HG02973 (cell line): ENCODE data around the gene ELK3.

Experiments used
- ATAC-seq: cut with Tn5 transposase; IDR thresholded peaks from one replicate; pipeline ENCODE4 v1.9.1; 2021; ENCODE audit warnings: moderate library complexity; ENCODE audit not compliant: unreplicated experiment

ELK3 gene

GRCh38 chr12:96211988-96212387, 17.8 kb downstream of the ELK3 start:
- no peak for ATAC-seq

- ATAC-seq: no peak
These were observed 18.5 kb downstream of the ELK3 start for GRCh38 chr12:96212456-96213375.

- ATAC-seq: no peak
These were observed 19.7 kb downstream of the ELK3 start for GRCh38 chr12:96213869-96214268.

DNA sequence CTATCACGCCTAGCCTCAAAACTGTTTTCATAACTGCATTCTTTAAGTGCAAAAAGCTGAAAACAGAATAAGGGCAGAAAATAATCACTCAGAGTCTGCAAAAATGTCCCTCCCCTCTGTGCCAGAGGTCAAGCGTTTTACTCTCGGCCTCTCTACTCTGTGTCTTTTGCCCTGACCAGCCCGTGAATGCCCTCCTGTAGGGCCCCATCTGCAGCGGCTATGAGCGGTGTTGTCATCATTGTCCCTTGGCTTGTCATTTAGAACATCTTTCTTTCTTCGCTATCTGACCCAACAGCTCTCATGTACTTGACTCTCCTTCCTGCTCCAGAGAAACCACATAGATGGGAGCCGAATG, 21.7 kb downstream of the ELK3 start:
- ATAC-seq: no peak

DNA sequence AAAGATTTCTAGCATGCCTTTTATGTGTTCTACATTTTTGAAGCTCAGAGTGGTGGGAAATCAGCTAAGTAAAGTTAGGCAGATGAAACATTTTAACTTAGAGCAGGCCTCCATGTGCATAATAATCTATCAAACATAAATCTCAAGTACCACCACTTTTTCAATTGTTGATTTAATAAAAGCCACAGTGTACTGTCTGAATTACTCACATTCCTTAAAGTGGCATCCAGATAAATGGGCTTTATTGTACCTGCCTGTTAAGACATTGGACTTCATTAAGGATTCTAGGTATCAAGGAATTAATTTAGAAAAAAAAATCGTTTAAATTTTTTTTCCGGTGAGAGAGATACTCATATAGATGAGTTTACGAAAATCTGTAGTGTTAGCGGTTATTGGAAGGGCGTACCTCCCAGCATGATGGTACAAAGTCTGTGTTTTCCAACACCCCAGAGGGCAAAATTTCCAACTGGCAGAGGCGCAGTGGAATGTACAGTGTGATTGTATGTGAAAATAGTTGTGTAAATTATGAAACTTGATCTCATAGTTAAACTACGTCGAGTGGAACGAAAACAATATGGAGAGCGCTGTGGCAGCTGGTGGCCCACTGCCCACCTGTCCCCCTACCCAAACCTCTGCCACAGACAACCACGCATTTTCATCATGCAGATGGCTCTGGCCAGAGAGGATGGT, 25.0 kb downstream of the ELK3 start:
- ATAC-seq: no peak

- no peak for ATAC-seq
These were observed 25.6 kb downstream of the ELK3 start for GRCh38 chr12:96219700-96220206.

- ATAC-seq: no peak
These were observed 26.7 kb downstream of the ELK3 start for GRCh38 chr12:96220902-96221301.

DNA sequence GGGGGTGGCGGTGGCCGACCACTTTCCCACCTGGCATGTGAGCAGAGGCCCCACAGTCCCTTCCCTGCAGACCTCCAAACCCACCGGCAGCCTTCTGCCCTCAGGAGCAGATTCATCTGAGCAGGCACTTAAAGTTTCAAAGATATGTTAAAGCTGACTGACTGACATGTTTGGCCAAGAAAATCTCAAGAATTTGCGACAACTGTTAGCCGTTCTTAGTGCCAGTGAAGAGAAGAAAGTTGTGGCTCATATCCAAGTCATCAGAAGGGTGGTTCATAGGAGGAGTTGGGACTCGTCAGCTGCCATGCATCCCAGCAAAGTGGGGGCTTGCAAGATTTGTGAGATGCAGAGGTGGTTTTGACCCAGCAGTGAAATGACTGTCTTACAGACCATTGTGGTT, 27.2 kb downstream of the ELK3 start:
- ATAC-seq: no peak

DNA sequence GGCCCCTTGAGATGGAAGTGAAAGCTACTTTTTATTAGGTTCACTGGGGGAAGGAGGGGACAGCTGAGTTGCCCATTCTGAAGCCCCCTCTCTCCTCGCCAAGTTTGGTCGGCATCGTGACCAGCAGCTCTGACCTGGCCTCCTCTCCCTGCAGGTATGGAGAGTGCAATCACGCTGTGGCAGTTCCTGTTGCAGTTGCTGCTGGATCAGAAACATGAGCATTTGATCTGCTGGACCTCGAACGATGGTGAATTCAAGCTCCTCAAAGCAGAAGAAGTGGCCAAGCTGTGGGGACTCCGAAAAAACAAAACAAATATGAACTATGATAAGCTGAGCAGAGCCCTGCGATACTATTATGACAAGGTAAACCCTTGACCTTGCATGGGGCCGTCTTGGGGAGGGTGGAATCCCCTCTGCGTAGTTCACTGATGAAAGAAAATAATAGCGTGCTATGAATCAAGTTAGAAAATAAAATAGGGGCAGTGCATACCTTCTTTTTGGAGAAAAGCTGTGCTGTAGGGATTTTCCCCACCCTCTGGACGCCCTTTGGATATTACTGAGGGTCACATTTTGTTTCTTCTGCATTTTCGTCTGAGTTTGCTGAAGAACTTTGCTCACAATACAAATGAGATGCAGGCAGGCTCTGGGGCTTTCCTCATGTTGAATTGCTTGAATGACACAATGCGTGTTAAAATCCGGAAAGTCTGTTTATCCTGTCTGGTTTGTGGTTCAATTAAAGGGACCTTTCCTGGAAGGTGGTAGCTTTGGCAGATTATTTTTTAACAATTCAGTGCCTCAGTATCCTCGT, 29.4 kb downstream of the ELK3 start:
- no peak for ATAC-seq

DNA sequence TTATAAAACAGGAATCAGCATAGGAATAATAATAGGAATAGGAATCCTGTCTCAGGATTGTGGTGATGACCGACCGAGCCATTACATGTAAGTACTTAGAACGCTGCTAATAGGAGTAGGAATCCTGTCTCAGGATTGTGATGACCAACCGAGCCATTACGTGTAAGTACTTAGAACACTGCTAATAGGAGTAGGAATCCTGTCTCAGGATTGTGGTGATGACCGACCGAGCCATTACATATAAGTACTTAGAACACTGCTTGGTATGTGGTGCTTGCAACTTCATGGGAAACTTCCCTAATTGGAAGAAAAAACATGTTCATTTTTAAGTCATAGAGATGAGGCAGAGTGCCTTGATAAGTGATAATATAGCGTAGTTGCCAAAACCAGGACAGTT, 30.0 kb downstream of the ELK3 start:
- ATAC-seq: no peak

DNA sequence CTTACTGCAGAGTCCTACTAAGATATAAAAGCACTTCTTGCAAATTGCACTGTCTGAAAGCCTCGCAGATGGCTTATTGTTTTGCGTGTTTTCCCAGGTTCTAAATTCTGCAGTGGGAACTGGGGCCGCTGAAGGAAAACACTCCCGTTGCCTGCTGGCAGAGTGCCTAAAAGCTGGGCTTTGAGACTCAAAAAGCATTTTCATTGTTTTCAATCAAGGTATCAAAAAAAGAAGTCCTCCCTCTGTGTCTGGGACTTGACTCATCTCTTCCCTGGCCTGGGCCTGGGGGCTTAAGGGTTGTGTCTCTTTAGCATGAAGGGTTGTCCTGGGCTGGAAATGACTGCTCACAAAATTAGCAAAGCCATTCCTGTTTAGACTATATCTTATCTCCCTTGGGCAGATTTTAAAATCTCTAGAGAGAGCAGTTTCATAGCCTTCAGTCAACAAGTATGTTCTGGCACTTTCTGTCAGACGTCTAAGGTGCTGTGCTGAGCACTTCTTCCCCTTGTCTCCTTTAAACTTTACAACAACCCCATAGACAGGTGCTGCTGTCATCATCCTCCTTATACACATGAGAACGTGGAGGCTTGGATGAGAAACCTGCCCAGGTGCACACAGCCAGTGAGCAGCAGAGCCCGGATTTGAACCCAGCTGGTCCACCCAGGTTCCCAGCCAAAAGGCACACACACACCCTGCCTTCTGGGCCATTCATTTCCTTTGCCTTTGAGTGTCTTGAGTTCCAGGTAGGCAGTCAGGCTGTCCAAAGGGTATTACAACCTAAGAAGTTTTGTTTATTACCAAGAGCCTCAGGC, 31.1 kb downstream of the ELK3 start:
- ATAC-seq: no peak

DNA sequence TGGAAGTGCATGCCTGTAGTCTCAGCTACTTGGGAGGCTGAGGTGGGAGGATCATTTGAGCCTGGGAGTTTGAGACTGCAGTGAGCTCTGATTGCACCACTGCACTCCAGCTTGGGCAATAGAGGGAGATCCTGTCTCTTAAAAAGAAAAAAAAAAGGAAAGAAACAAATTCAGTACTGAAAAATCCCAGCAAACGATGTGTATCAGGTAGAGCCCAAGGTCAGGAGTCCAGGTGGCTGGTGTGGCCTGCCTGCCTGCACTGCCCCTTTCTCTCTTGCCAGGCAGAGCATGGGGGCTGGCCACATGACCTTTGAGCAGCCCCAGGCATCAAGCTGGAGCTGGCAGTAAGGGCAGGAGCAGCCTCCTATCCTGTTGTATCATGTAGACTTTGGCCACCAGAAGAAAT, 31.8 kb downstream of the ELK3 start:
- ATAC-seq: no peak

- ATAC-seq: no peak
These were observed 32.2 kb downstream of the ELK3 start for GRCh38 chr12:96226401-96226800.

- no peak for ATAC-seq
These were observed 32.7 kb downstream of the ELK3 start for GRCh38 chr12:96226801-96227348.

DNA sequence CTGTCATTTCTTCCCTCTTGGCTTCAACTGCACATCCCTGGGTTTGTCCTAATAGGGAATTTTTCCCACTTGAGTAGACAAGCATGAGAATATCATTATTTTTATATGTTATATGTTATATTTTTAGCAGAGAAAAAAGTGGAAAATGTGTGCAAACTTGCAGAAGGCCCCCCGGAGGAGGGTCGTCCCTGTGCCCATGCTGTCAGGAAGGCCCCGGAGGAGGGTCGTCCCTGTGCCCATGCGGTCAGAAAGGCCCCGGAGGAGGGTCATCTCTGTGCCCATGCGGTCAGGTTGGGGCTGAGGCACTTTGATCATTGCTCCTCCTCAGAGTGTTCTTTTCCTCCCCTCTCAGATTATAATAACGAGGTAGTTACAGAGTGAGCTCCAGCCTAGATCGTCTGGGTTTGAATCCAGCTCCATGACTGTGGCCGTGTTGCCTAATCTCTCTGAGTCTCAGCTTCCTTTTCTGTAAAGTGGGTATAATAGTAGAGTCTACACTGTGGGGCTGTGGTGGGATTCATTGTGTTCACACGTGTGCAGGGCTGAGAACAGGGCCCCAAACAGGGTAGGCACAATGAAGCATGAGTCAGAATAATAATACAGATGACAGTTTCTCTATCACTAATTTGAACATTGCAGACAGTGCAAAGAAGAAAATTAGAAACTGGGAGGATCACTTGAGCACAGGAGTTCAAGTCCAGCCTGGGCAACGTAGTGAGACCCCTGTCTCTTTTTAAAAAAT, 33.4 kb downstream of the ELK3 start:
- ATAC-seq: no peak

DNA sequence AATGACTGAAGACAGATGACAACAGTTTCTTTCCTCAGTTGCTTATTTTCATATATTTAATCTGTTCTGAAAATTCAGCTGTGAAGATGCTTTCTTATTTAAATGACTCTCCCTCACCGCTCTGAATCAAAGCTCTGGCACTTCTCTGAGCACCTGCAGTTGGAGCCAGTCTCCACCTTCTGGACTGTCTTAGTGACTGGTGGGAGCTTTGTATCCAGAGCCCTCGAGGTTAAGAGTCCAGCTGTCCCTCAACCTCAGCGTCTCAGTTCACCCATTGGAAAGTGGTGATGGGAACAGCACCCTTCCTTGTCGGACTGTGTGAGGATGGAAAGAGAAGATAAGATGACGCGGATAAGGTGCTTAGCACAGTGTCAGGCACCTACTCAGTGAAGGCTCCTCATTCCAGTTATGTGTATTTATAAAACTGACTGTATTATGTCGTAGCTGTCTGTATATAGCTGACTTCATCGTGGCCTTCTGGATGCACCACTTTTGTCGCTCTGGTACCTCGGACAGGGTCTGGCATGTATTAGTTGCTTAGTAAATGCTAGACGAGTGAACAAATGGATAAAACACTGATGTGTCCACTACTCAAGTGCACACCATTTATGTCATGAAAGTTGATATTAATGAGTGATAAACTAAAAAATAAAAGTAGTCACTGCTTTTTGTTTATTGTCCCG, 34.5 kb downstream of the ELK3 start:
- ATAC-seq: no peak

- no peak for ATAC-seq
These were observed 36.5 kb downstream of the ELK3 start for GRCh38 chr12:96230646-96231045.

- ATAC-seq: no peak
These were observed 39.0 kb downstream of the ELK3 start for GRCh38 chr12:96233168-96233567.

DNA sequence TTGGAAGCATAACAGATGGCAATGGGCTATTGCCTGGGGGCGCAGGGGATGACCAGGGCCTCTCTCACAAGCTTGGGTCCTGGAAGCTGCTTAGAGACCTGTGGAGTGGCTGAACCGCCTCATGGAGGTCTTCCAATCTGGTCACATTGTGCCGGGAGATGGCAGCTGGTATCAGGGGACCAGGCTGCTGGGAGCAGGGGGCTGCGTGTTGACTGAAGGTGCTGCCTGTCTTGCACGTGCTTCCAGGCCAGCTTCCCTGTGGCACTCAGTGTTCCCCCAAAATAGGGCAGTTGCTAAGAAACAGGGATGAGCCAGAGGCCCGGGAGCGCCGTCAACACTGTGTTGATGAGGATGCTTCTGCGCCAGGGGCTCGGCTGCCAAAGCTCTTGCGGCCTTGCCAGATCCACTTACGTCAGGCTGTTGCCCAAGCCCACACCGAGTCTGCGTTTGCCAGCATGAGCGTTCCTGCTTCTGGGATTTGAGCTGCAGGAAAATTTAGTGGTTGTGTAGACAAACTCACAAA, 39.8 kb downstream of the ELK3 start:
- ATAC-seq: no peak
